ENCODE measurements around the gene EZR. TPM values are rescaled to one million over a fixed set of nuclear protein-coding genes. Genes with fewer than 3 reads are reported as not detected.

The EZR gene
- total RNA-seq, 6 experiments from 2014 or later = 118 to 183 (median 178) TPM

GRCh38 chr6:158815907-158816306 lies 3.3 kb downstream of the EZR start:
- Mint-ChIP-seq H3K27ac (peak overlapping the region; percentile 17; the same call in 1 of the 2 replicates), H3K4me3 (peak overlapping the region; percentile 99), H3K4me1 (ENCODE audit: low read depth) (peaks cover 67% of the 10 kb centered on the region), H3K9me3 (no peaks in the 10 kb centered on the region), H3K36me3 (ENCODE audit: low read depth) (peaks cover 54% of the 10 kb centered on the region), H3K27me3 (ENCODE audit: insufficient read depth) (peaks cover 9% of the 10 kb centered on the region)
- no peak for DNase-seq
- TF ChIP-seq, protein P1, sequence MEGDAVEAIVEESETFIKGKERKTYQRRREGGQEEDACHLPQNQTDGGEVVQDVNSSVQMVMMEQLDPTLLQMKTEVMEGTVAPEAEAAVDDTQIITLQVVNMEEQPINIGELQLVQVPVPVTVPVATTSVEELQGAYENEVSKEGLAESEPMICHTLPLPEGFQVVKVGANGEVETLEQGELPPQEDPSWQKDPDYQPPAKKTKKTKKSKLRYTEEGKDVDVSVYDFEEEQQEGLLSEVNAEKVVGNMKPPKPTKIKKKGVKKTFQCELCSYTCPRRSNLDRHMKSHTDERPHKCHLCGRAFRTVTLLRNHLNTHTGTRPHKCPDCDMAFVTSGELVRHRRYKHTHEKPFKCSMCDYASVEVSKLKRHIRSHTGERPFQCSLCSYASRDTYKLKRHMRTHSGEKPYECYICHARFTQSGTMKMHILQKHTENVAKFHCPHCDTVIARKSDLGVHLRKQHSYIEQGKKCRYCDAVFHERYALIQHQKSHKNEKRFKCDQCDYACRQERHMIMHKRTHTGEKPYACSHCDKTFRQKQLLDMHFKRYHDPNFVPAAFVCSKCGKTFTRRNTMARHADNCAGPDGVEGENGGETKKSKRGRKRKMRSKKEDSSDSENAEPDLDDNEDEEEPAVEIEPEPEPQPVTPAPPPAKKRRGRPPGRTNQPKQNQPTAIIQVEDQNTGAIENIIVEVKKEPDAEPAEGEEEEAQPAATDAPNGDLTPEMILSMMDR (IDR thresholded peaks at IDR 0.05) = no peak

- peak overlapping the region; percentile 17 for H3K27ac Mint-ChIP-seq
- H3K36me3 Mint-ChIP-seq (ENCODE audit: low read depth) = peaks cover 54% of the 10 kb centered on the region
- DNase-seq = no peak
- TF ChIP-seq, protein P1 (IDR thresholded peaks at IDR 0.05) = no peak
- H3K9me3 Mint-ChIP-seq = no peaks in the 10 kb centered on the region
- H3K4me3 Mint-ChIP-seq = peak overlapping the region; percentile 99
- H3K4me1 Mint-ChIP-seq (ENCODE audit: low read depth) = peaks cover 73% of the 10 kb centered on the region
- H3K27me3 Mint-ChIP-seq (ENCODE audit: insufficient read depth) = peaks cover 9% of the 10 kb centered on the region
Measured at GRCh38 chr6:158815379-158815724, 3.8 kb downstream of the EZR start.

DNA sequence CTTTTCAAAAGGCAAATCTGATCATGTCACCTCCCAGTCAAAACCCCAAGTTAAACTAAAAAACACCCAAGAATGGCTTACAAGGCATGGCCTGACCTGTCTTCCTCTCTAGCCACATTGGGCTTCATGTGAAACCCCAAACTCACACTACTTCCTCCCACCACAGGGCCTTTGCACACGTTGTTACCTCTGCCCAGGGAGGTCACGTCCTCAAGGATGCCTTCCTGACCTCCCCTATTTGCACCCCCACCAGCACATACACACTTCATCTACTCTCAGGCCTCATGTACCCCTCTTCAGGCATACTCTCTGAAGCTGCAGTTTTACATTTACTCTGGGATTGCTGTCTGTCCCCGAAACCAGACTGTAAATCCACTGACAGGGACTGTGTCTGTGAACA lies 6.1 kb downstream of the EZR start:
- peak overlapping the region; percentile 60 for H3K27ac Mint-ChIP-seq
- H3K4me3 Mint-ChIP-seq = no peak overlapping the region
- peaks cover 70% of the 10 kb centered on the region for H3K4me1 Mint-ChIP-seq (ENCODE audit: low read depth)
- DNase-seq = no peak
- H3K36me3 Mint-ChIP-seq (ENCODE audit: low read depth) = peaks cover 63% of the 10 kb centered on the region
- TF ChIP-seq, protein P1 (IDR thresholded peaks at IDR 0.05) = no peak
- no peaks in the 10 kb centered on the region for H3K9me3 Mint-ChIP-seq
- H3K27me3 Mint-ChIP-seq (ENCODE audit: insufficient read depth) = peaks cover 7% of the 10 kb centered on the region

GRCh38 chr6:158812611-158813010 lies 6.6 kb downstream of the EZR start:
- peaks cover 63% of the 10 kb centered on the region for H3K36me3 Mint-ChIP-seq (ENCODE audit: low read depth)
- DNase-seq = no peak
- no peak overlapping the region for H3K4me3 Mint-ChIP-seq
- peak overlapping the region; percentile 60 for H3K27ac Mint-ChIP-seq
- TF ChIP-seq, protein P1 (IDR thresholded peaks at IDR 0.05) = no peak
- H3K9me3 Mint-ChIP-seq = no peaks in the 10 kb centered on the region
- peaks cover 5% of the 10 kb centered on the region for H3K27me3 Mint-ChIP-seq (ENCODE audit: insufficient read depth)
- peaks cover 66% of the 10 kb centered on the region for H3K4me1 Mint-ChIP-seq (ENCODE audit: low read depth)

- H3K4me1 Mint-ChIP-seq (ENCODE audit: low read depth) = peaks cover 60% of the 10 kb centered on the region
- peaks cover 55% of the 10 kb centered on the region for H3K36me3 Mint-ChIP-seq (ENCODE audit: low read depth)
- TF ChIP-seq, protein P1 (IDR thresholded peaks at IDR 0.05) = no peak
Measured at GRCh38 chr6:158810155-158811095, 8.7 kb downstream of the EZR start.

More at GRCh38 chr6:158810155-158811095, 8.7 kb downstream of the EZR start:
- Mint-ChIP-seq H3K27ac (peak overlapping the region; percentile 48; the same call in 1 of the 2 replicates), H3K4me3 (no peak overlapping the region), H3K27me3 (ENCODE audit: insufficient read depth) (peaks cover 8% of the 10 kb centered on the region), H3K9me3 (no peaks in the 10 kb centered on the region)
- DNase-seq = no peak
